NCI-H1048 (cell line): Measurements from ENCODE around the gene PGC.

Experiments
- DNase-seq: peaks from one replicate; lab custom pipeline; 2025; lab: John Stamatoyannopoulos, UW

The PGC gene

GRCh38 chr6:41747256-41748101 lies at the start of gene PGC:
Gene PGC (minus strand): TSS chr6:41747397. CDS start chr6:41747334, 63 bp downstream.
- DNase-seq: no peak

- no peak for DNase-seq
Observed at GRCh38 chr6:41796474-41796873, 49.3 kb upstream of the PGC start.

GRCh38 chr6:41791984-41792383 lies 44.8 kb upstream of the PGC start:
- DNase-seq: no peak

GRCh38 chr6:41791305-41791704 lies 44.1 kb upstream of the PGC start:
- DNase-seq: no peak

- no peak for DNase-seq
Observed at GRCh38 chr6:41790045-41790444, 42.8 kb upstream of the PGC start.

GRCh38 chr6:41789390-41789724 lies 42.2 kb upstream of the PGC start:
- DNase-seq: no peak

- DNase-seq: peak; percentile 87
Observed at GRCh38 chr6:41787219-41787917, 40.2 kb upstream of the PGC start, which contains the start of gene TOMM6. Gene TOMM6 (plus strand): TSS chr6:41787694. CDS start chr6:41787698, 4 bp downstream.

GRCh38 chr6:41786451-41787218 lies 39.4 kb upstream of the PGC start:
- DNase-seq: peak; percentile 47

- no peak for DNase-seq
Observed at GRCh38 chr6:41785689-41786450, 38.7 kb upstream of the PGC start.

GRCh38 chr6:41785254-41785653 lies 38.1 kb upstream of the PGC start:
- DNase-seq: no peak

GRCh38 chr6:41784581-41785171 lies 37.5 kb upstream of the PGC start:
- DNase-seq: no peak

- DNase-seq: no peak
Observed at GRCh38 chr6:41783106-41783780, 36.0 kb upstream of the PGC start.

- DNase-seq: no peak
Observed at GRCh38 chr6:41781366-41781730, 34.2 kb upstream of the PGC start.

- DNase-seq: no peak
Observed at GRCh38 chr6:41780551-41781365, 33.6 kb upstream of the PGC start, which contains the start of gene PRICKLE4. Gene PRICKLE4 (plus strand): TSS chr6:41780782. CDS start chr6:41783474, 2,692 bp downstream.

GRCh38 chr6:41779788-41780550 lies 32.8 kb upstream of the PGC start, which contains the start of gene FRS3:
Gene FRS3 (minus strand): TSS chr6:41779900. CDS start chr6:41776987, 2,913 bp downstream.
- DNase-seq: peak; percentile 62

- no peak for DNase-seq
Observed at GRCh38 chr6:41779336-41779735, 32.1 kb upstream of the PGC start.

GRCh38 chr6:41778895-41779294 lies 31.7 kb upstream of the PGC start:
- no peak for DNase-seq

- no peak for DNase-seq
Observed at GRCh38 chr6:41777551-41778285, 30.5 kb upstream of the PGC start.
